Activated CD8-positive, alpha-beta T cell treated with anti-CD3 and anti-CD28 coated beads for 36 hours (primary cell): ENCODE data around the gene ELF3. TPM values are rescaled to one million over a fixed set of nuclear protein-coding genes. Genes with fewer than 3 reads are reported as not detected.

Source experiments
- ATAC-seq: fragments of 200-7000 bp; cut with Tn5 transposase; one replicate; pipeline ENCODE4 v1.10.0; 2021; ENCODE audit warnings: mild to moderate bottlenecking, moderate library complexity
- CTCF ChIA-PET: fragments of 350-600 bp; sonication (Branson Sonifier 250); formaldehyde crosslinking; loops from one replicate; lab custom pipeline; 2021; ENCODE audit warnings: antibody characterized with exemption; lab: Charles Lee
- POLR2A ChIA-PET: fragments of 350-600 bp; sonication (Branson Sonifier 250); formaldehyde crosslinking; loops from one replicate; lab custom pipeline; 2021; ENCODE audit warnings: antibody characterized with exemption; lab: Charles Lee
- DNase-seq: peaks from one replicate; pipeline ENCODE4 v3.0.0-alpha.2; 2020
- H3K27ac Mint-ChIP-seq: one replicate; pipeline ENCODE4 v1.8.0; 2021; ENCODE audit warnings: mild to moderate bottlenecking, mixed read lengths
- H3K27me3 Mint-ChIP-seq: one replicate; pipeline ENCODE4 v1.8.0; 2021; ENCODE audit warnings: mixed read lengths
- H3K36me3 Mint-ChIP-seq: one replicate; pipeline ENCODE4 v1.8.0; 2021; ENCODE audit warnings: low read depth, mixed read lengths
- H3K4me1 Mint-ChIP-seq: one replicate; pipeline ENCODE4 v1.8.0; 2021; ENCODE audit warnings: low read depth, mixed read lengths
- H3K4me3 Mint-ChIP-seq: one replicate; pipeline ENCODE4 v1.8.0; 2021; ENCODE audit warnings: mild to moderate bottlenecking, moderate library complexity, mixed read lengths
- H3K9me3 Mint-ChIP-seq: one replicate; pipeline ENCODE4 v1.8.0; 2021; ENCODE audit warnings: mixed read lengths
- intact Hi-C: fragments of 100-400 bp; cut with micrococcal nuclease; formaldehyde crosslinking; loops from one replicate; pipeline ENCODE4 v1.10.0; 2022
- total RNA-seq, 2 experiments: library from RNA; stranded (reverse); gene quantifications; one replicate each; pipeline ENCODE4 v1.2.3, GENCODE V29; 2021
- TF ChIP-seq, protein P1 (sequence below): fragments of 200-600 bp; IDR thresholded peaks from one replicate; pipeline ENCODE4 v1.8.0; 2022; ENCODE audit warnings: antibody characterized with exemption, mild to moderate bottlenecking

The ELF3 gene
- total RNA-seq, 2 experiments from 2014 or later, result 0.25 to 0.27 TPM

DNA sequence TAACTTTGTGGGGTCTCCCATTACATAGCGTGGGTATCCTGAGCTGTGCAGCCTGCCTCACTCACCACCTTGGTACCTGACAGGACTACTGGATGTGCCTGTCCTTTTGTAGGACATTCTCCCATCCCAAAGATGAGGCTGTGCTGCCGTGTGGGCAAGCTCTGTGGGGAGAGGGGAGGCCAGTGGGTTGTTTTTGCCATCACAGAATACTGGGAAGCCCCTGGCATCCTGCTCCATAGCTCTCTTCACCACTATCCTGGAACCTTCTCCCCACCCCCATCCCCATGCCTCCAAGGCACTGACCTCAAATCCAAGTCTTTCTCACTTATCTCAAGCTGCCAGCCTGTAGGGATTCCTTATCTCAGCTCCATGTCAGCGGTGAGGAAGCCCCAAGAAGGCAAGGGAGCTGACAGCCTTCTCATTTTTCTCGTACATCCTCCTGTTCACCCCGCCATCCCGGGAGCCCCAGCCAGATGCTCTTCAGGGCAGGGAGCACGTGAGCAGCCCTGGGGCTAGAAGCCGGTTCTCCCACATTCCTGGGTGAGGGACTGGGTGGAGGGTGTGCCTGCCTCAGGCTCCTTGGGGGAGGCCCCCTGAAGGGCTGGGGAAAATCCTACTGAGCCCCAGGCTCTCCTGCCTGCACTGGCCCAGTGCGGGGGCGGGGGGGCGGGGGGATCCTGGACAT lies 2.4 kb upstream of the ELF3 start:
- H3K36me3 Mint-ChIP-seq, result peaks cover 22% of the 10 kb centered on the region
- DNase-seq (no peak), ATAC-seq (no peak)
- TF ChIP-seq, protein P1, sequence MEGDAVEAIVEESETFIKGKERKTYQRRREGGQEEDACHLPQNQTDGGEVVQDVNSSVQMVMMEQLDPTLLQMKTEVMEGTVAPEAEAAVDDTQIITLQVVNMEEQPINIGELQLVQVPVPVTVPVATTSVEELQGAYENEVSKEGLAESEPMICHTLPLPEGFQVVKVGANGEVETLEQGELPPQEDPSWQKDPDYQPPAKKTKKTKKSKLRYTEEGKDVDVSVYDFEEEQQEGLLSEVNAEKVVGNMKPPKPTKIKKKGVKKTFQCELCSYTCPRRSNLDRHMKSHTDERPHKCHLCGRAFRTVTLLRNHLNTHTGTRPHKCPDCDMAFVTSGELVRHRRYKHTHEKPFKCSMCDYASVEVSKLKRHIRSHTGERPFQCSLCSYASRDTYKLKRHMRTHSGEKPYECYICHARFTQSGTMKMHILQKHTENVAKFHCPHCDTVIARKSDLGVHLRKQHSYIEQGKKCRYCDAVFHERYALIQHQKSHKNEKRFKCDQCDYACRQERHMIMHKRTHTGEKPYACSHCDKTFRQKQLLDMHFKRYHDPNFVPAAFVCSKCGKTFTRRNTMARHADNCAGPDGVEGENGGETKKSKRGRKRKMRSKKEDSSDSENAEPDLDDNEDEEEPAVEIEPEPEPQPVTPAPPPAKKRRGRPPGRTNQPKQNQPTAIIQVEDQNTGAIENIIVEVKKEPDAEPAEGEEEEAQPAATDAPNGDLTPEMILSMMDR, result no peak
- CTCF ChIA-PET, result interaction anchor here (0.7 to 7.2 kb wide), 6 partner anchors 9 to 127 kb away, joined by 3 to 46 read pairs (median 4); no protein-coding TSS in a partner anchor
- intact Hi-C loops, result loop anchor here (5.0 kb wide), 2 partner anchors 114 to 129 kb away; partner anchors contain the start of gene GPR37L1
- no peak overlapping the region for H3K27ac Mint-ChIP-seq
- no peaks in the 10 kb centered on the region for H3K27me3 Mint-ChIP-seq
- no peak overlapping the region for H3K4me3 Mint-ChIP-seq
- no peaks in the 10 kb centered on the region for H3K9me3 Mint-ChIP-seq
- peaks cover 2% of the 10 kb centered on the region for H3K4me1 Mint-ChIP-seq
- POLR2A ChIA-PET, result no interaction called here

DNA sequence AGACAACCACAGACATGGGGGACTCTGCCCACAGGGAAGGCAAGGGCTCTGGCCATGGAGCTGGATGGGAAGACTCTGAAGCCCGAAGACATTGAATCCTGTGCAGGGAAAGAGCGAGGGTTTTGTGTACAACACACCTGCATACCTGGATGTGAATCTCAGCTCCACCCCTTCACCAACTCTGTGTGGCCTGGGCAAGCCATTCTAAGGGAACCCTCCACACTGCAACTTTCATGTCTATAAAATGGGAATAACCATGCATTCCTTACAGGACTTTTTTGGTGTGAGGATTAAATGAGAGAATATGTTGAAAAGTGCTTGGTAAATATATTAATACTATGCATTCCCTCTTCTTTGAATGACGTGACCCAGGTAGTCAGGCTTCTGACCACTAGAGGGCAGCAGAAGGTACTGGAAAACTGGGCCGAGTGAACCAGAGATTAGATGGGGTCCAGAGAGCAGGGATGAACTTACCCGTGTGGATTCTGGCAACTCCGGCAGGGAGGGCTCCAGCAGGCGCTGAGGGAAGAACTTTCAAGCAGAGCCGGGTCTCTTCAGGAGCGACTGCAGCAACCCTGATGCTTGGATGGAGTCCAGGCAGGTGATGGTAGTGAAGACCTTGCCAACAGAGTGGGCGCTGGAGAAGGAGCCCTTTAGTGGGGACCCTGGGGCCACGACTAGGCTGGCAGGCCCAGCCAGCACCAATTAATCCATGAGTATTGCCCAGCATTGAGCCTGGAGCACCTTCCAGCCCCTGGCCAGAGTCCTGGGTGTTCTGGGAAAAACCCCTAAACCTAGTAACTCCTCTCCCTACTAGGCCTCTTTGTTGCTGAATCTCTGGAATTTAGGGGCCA lies 834 bp upstream of the ELF3 start:
- POLR2A ChIA-PET, result interaction anchor here (1.1 kb wide), 1 partner anchor 9 kb away, joined by 4 read pairs; no protein-coding TSS in a partner anchor

DNA sequence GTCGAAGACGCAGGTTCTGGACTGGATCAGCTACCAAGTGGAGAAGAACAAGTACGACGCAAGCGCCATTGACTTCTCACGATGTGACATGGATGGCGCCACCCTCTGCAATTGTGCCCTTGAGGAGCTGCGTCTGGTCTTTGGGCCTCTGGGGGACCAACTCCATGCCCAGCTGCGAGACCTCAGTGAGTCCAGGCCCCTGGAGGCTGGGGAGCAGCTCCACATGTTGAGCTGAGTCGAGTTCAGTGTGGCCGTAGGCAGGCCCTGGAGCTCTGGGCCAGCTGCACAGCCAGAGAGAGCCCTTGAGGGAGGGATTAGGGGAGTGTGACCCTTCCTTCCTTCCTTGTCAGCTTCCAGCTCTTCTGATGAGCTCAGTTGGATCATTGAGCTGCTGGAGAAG lies 1.6 kb downstream of the ELF3 start:
- no peaks in the 10 kb centered on the region for H3K9me3 Mint-ChIP-seq

More for the DNA sequence above, 834 bp upstream of the ELF3 start:
- peaks cover 12% of the 10 kb centered on the region for H3K36me3 Mint-ChIP-seq
- no peaks in the 10 kb centered on the region for H3K27me3 Mint-ChIP-seq
- DNase-seq, result peak; percentile 73
- CTCF ChIA-PET, result interaction anchor here (0.6 to 7.2 kb wide), 12 partner anchors 8 to 126 kb away, joined by 3 to 46 read pairs (median 6); no protein-coding TSS in a partner anchor
- peak; percentile 83 for ATAC-seq
- TF ChIP-seq, protein P1, result peak; percentile 95
- intact Hi-C loops, result loop anchor here (5.0 kb wide), 2 partner anchors 113 to 128 kb away; partner anchors contain the start of gene GPR37L1
- no peak overlapping the region for H3K27ac Mint-ChIP-seq
- H3K4me3 Mint-ChIP-seq, result no peak overlapping the region
- peaks cover 2% of the 10 kb centered on the region for H3K4me1 Mint-ChIP-seq
- H3K9me3 Mint-ChIP-seq, result no peaks in the 10 kb centered on the region

DNA sequence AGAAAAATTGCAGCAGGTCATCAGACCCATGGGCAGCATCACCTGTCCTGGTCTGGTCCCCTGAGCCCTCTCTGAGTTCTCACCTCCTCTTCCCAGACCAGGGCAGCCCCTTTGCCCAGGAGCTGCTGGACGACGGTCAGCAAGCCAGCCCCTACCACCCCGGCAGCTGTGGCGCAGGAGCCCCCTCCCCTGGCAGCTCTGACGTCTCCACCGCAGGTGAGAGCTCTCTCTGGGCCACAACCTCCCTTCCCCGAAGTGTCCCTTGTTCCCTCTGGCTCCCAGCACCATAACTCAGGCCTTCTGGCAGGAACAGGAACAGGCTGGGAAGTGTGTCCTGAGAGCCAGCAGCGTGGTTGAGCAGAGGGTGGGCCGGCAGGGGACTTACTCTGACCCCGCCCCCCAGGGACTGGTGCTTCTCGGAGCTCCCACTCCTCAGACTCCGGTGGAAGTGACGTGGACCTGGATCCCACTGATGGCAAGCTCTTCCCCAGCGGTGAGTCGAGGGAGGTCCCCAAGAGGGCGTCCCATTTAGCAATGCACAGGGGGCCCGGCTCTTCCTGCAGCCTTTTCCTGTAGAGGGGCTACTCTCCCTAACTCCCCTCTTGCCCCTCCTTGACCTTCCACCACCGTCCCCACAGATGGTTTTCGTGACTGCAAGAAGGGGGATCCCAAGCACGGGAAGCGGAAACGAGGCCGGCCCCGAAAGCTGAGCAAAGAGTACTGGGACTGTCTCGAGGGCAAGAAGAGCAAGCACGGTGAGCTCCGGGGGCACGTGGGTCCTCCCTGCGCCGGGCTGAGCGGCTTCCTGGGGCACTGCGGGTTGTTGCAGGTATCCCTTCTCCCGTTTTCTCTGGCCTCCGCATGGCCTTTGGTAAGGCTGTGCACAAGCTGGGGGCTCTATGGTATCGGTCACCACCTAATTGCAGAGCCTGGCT lies 2.4 kb downstream of the ELF3 start:
- H3K36me3 Mint-ChIP-seq, result no peaks in the 10 kb centered on the region
- no peak for ATAC-seq
- ChIA-PET CTCF (interaction anchor here (0.9 to 7.2 kb wide), 4 partner anchors 13 to 122 kb away, joined by 3 to 46 read pairs (median 14); no protein-coding TSS in a partner anchor), POLR2A (no interaction called here)
- H3K27ac Mint-ChIP-seq, result no peak overlapping the region
- intact Hi-C loops, result no loop called here
- no peak overlapping the region for H3K4me3 Mint-ChIP-seq
- H3K4me1 Mint-ChIP-seq, result peaks cover 2% of the 10 kb centered on the region
- no peaks in the 10 kb centered on the region for H3K27me3 Mint-ChIP-seq
- DNase-seq, result no peak
- TF ChIP-seq, protein P1, result no peak
- H3K9me3 Mint-ChIP-seq, result no peaks in the 10 kb centered on the region

More for the DNA sequence above, 1.6 kb downstream of the ELF3 start:
- peaks cover 2% of the 10 kb centered on the region for H3K4me1 Mint-ChIP-seq
- no peaks in the 10 kb centered on the region for H3K27me3 Mint-ChIP-seq
- no peak for DNase-seq
- H3K4me3 Mint-ChIP-seq, result no peak overlapping the region
- ChIA-PET CTCF (interaction anchor here (0.9 to 7.2 kb wide), 4 partner anchors 12 to 123 kb away, joined by 3 to 46 read pairs (median 14); no protein-coding TSS in a partner anchor), POLR2A (no interaction called here)
- no peak for ATAC-seq
- intact Hi-C loops, result no loop called here
- TF ChIP-seq, protein P1, result no peak
- peaks cover 2% of the 10 kb centered on the region for H3K36me3 Mint-ChIP-seq
- H3K27ac Mint-ChIP-seq, result no peak overlapping the region
